Left cardiac atrium (tissue), 4 donors: ENCODE data around the gene NAXD. TPM values are rescaled to one million over a fixed set of nuclear protein-coding genes. Genes with fewer than 3 reads are reported as not detected.

Source experiments
- ATAC-seq, 2 donors: fragments of 200-7000 bp; cut with Tn5 transposase; one replicate each; pipeline ENCODE4 v1.9.1; 2020; ENCODE audit warnings: mild to moderate bottlenecking in 2 of 2, moderate library complexity in 2 of 2
- DNase-seq: peaks from one replicate; pipeline ENCODE4 v3.0.0-alpha.2; 2020
- intact Hi-C, 2 donors: fragments of 100-400 bp; cut with DNase I; formaldehyde crosslinking; loops; one replicate each; pipeline versions ENCODE4 v1.14.1 to v1.15.1; 2022 to 2023
- total RNA-seq, 2 donors: library from RNA; stranded (reverse); fragmentation: NEBNext Ultra II Directional; extraction: Animal tissue kit (Norgen Biotek cat#: 25700); gene quantifications; one replicate each; pipeline ENCODE4 v1.2.1, GENCODE V29; 2021
- donor health status: DM: no; HTN: yes; CAD: no.
- donor health status: DM: no; HTN: yes; CAD: no; lungs with severe emphysema.
- donor health status: DM: yes; HTN: yes; CAD: no.
- donor health status: Dilated cardiomyopathy.

NAXD gene
- total RNA-seq, 2 donors from 2014 or later = 23.7 to 27.0 TPM

DNA sequence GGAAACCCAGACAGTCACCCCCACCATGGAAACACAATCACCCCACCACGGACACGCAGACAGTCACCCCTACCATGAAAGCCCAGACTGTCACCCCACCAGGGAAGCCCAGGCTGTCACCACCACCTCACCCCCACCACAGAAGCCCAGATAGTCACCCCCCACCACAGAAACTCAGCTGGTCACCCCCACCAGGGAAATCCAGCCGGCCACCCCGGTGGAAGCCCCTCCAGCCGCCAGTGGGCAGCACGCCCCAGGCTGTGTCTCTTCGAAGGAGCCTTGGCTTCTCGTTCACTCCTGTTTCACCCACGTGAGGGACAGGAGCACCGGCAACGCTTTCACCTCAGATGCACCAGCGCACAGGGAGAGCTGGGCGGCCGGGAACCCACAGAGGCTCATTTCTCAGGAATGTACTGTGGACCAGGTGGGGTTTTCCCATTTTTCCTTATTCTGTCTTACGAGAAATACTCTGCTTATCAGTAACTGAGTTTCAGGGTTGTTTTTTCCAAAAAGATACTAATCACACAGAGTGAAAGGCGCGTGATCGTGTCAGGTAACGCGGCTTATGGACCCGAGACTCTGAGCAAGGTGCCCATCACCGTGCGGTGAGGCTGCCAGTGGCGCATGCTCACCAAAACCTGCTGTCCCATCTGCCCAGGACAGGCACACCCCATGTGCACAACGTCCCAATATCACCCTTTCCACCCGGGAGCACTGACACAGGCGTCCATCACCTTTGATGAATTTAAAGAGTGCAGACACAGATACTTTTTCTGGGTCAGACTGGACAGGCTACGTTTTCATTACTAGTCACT is 62.6 kb downstream of the NAXD start:
- intact Hi-C loops = no loop called here
- ATAC-seq (peak in 1 of 2 donors; percentile 38), DNase-seq (no peak)

- DNase-seq (no peak), ATAC-seq (peak in 1 of 2 donors; percentile 11)
- intact Hi-C loops = no loop called here
Measured at GRCh38 chr13:110680852-110681251, 65.5 kb downstream of the NAXD start.

- DNase-seq (no peak), ATAC-seq (no peak)
- intact Hi-C loops = no loop called here
Measured at GRCh38 chr13:110681868-110682550, 66.7 kb downstream of the NAXD start.

DNA sequence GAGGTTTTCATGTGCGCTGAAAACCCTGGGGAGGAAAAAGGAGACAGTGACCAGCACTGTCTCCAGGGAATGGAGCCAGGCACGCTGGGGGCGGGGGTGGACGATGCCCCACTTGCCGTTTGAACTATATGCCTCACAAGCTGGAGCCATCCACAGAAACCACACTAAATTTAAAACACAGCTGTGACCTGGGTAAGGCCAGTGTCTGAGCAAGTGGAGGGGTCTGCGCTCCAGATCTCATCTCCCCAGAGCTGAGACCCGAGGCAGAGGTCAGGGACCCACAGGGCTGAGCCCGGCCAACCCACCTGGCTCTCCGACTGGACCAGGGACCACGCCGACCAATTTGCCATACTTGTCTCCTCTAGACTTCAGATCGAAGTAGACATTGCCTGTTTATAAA is 67.4 kb downstream of the NAXD start:
- DNase-seq (no peak), ATAC-seq (no peak)
- intact Hi-C loops = no loop called here

- ATAC-seq = peak; percentile 41 to 55
- intact Hi-C loops = no loop called here
- no peak for DNase-seq
Measured at GRCh38 chr13:110683203-110683883, 68.0 kb downstream of the NAXD start.

DNA sequence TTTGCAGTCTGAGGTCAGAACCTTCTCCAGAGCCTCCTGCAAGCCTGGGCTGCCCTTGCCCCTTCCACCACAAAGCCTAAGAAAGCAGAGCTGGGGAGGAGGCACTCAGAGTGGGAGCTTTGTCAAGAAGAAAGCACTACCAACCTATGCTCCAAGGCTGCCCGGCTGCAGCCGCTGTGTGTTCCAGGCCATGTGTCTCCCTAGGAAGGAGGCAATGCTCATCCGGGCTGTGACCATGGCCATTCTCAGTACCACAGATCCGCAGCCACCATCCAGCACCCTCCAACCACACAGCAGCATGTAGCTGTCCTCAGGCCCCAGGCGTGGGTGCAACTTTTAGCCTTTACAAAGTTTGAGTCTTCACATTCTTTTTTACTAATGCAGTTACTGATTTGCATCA is 68.6 kb downstream of the NAXD start:
- intact Hi-C loops = no loop called here
- ATAC-seq = peak in 1 of 2 donors; percentile 17
- DNase-seq = no peak

- intact Hi-C loops = no loop called here
- ATAC-seq = no peak
Measured at GRCh38 chr13:110684388-110685056, 69.2 kb downstream of the NAXD start.

GRCh38 chr13:110685305-110686020 is 70.1 kb downstream of the NAXD start:
- ATAC-seq = no peak
- intact Hi-C loops = no loop called here
- no peak for DNase-seq

More at GRCh38 chr13:110684388-110685056, 69.2 kb downstream of the NAXD start:
- no peak for DNase-seq

- intact Hi-C loops = no loop called here
Measured at GRCh38 chr13:110687736-110688135, 72.4 kb downstream of the NAXD start.

DNA sequence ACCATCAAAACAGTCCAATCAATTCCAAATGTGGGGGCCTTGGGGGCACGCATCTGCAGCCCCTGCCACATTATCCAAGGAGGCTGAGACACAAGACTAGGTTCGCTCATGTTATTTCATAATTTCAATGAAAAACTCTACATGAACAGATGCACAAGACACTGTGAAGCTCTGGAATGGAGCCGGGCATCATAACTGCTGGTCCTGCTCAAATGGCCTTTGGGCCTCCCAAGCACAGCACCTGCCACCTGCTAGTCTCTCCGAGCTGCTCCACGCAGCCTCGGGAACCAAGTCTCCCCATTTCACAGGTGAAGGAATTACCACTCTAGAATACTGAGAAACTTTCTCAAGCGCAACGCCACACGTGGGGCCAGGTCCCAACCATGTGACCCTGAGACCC is 73.7 kb downstream of the NAXD start:
- intact Hi-C loops = no loop called here
- DNase-seq (no peak), ATAC-seq (no peak)

More at GRCh38 chr13:110687736-110688135, 72.4 kb downstream of the NAXD start:
- DNase-seq = no peak
- no peak for ATAC-seq

Other genes with a start within 250 kb of the NAXD start
- gene RAB20, start 53.8 kb upstream of the NAXD start, total RNA-seq = 10 to 100 TPM; 12.7 to 24.3 TPM
- gene CARS2, start 90.6 kb downstream of the NAXD start, total RNA-seq = 10 to 100 TPM; 36.6 to 37.9 TPM
- gene ING1, start 98.2 kb downstream of the NAXD start, total RNA-seq = 1 to 10 TPM; 6.3 to 7.0 TPM